Tibial artery (tissue), 4 donors: ENCODE data around the gene OBSL1.

ENCODE experiments used
- DNase-seq, 2 donors: peaks; one replicate each; pipeline ENCODE4 v3.0.0-alpha.2; 2019
- H3K27ac ChIP-seq, 2 donors: fragments of 200-600 bp; sonication (generic) in 1 of 2; 1 replicate in 1 of 2; 2 replicates in 1 of 2; pipeline ENCODE4 v1.5.1; 2018 to 2019; ENCODE audit warnings: mild to moderate bottlenecking in 1 of 2
- H3K27me3 ChIP-seq, 2 donors: fragments of 200-600 bp; sonication (generic) in 1 of 2; one replicate each; pipeline versions ENCODE4 v1.5.1 to v1.6.0; 2016 to 2019
- H3K36me3 ChIP-seq, 3 donors: fragments of 200-600 bp; sonication (generic) in 2 of 3; one replicate each; pipeline ENCODE4 v1.5.1; 2016 to 2019; ENCODE audit warnings: mild to moderate bottlenecking in 2 of 3
- H3K4me1 ChIP-seq, 4 donors: fragments of 200-600 bp; sonication (generic) in 2 of 4; 1 replicate in 3 of 4; 2 replicates in 1 of 4; pipeline ENCODE4 v1.5.1; 2016 to 2019
- H3K4me3 ChIP-seq, 2 donors: fragments of 200-600 bp; sonication (generic) in 1 of 2; 1 replicate in 1 of 2; 2 replicates in 1 of 2; pipeline ENCODE4 v1.5.1; 2018 to 2019; ENCODE audit warnings: mild to moderate bottlenecking in 2 of 2
- H3K9me3 ChIP-seq, 3 donors: fragments of 200-600 bp; sonication (generic) in 1 of 3; one replicate each; pipeline ENCODE4 v1.5.1; 2016 to 2019
- intact Hi-C: fragments of 100-400 bp; cut with DNase I; formaldehyde crosslinking; loops from one replicate; pipeline ENCODE4 v1.15.0; 2023; ENCODE audit warnings: low total_unique reads
- TF ChIP-seq, protein P1 (sequence below), 2 experiments: fragments of 200-600 bp in 1 of 2; fragments of 450-650 bp in 1 of 2; IDR thresholded peaks; one replicate each; pipeline ENCODE4 v1.5.1; 2017 to 2019; ENCODE audit warnings: antibody characterized with exemption in 2 of 2, mild to moderate bottlenecking in 1 of 2, moderate library complexity in 1 of 2

Gene OBSL1

DNA sequence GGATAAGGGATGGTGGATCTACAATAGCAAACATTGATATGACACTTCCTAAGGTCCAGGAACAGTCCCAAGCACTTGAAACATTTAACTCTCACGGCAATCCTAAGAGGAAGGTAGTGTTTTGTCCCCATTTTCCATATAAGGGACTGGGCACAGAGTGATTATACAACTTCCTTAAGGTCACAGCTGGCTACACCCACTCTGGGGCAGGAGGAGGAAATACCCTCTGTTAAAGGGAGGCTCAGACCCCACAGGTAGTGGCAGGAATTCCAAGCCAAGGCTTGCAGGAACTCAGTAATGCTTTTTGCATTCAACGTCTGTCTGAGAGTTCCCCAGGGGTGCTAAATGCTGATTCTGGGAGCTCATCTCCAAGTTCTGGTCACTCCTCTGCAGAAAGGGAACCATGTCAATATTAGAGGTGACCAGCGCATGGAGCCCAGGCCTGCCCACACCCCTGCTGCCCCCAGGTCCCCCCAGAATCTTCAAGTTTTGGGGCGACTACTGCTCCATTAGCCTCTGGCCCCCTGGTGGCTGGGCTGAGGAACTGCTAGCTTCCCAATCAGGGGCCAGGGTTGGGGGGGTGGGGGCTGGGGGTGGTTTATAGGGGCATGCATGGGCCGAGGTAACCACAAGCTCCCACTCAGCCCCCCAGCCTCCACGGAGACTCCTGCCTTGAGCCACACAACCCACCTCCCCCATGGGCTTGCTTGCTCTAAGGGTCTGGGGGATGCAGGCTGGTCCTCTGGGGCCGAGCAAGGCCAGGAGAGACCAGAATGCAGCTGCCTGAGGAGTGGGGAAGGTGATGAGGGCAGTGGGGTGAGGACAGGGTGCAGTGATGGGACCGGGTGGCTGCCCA is 11.1 kb downstream of the OBSL1 start:
- Histone ChIP-seq H3K36me3 (peaks cover 5 to 85% (median 35%) of the 10 kb centered on the region in 3 donors), H3K27ac (no peak overlapping the region), H3K9me3 (no peaks in the 10 kb centered on the region), H3K27me3 (no peaks in the 10 kb centered on the region), H3K4me3 (no peak overlapping the region), H3K4me1 (no peaks in the 10 kb centered on the region)
- DNase-seq, result no peak
- intact Hi-C loops, result no loop called here
- TF ChIP-seq, protein P1, sequence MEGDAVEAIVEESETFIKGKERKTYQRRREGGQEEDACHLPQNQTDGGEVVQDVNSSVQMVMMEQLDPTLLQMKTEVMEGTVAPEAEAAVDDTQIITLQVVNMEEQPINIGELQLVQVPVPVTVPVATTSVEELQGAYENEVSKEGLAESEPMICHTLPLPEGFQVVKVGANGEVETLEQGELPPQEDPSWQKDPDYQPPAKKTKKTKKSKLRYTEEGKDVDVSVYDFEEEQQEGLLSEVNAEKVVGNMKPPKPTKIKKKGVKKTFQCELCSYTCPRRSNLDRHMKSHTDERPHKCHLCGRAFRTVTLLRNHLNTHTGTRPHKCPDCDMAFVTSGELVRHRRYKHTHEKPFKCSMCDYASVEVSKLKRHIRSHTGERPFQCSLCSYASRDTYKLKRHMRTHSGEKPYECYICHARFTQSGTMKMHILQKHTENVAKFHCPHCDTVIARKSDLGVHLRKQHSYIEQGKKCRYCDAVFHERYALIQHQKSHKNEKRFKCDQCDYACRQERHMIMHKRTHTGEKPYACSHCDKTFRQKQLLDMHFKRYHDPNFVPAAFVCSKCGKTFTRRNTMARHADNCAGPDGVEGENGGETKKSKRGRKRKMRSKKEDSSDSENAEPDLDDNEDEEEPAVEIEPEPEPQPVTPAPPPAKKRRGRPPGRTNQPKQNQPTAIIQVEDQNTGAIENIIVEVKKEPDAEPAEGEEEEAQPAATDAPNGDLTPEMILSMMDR (IDR thresholded peaks at IDR 0.05), result peak; percentile 32 to 78

DNA sequence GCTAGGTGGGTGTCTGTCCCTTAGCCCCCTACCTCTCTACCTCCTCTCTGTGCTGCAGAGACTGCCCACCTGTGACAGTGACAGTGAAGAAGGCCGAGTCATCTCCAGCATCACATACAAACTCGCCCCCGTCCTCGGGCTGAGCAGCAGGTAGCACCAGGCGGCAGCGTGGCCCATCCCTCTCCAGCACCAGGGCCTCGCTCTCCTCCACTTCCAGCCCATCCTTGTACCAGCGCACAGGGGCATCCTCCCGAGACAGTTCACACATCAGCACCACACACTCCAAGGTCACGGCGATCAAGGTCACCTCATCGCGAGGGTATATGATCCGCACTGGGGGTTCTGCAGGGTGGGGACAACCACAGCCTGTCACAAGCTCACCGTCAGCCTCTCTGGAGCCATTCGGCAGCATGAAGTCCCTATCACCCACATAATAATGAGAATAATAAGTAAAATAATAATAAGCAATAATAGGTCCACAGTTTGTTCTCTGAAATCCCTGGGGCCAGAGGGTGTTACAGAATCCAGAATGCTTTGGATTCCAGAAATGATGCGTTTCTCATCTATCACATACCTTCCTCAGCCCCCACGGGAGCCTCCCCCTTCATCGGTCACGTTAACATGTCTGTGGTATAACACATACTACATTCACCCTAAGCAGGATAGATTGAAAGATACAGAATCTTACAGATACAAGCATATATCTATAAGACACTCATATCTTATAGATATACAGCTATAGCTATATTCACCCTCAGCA is 12.0 kb downstream of the OBSL1 start:
- DNase-seq, result no peak
- Histone ChIP-seq H3K4me1 (no peaks in the 10 kb centered on the region), H3K4me3 (no peak overlapping the region), H3K36me3 (peaks cover 0 to 76% (median 35%) of the 10 kb centered on the region in 3 donors), H3K9me3 (no peaks in the 10 kb centered on the region), H3K27ac (no peak overlapping the region), H3K27me3 (no peaks in the 10 kb centered on the region)
- TF ChIP-seq, protein P1 (IDR thresholded peaks at IDR 0.05), result no peak
- intact Hi-C loops, result no loop called here

DNA sequence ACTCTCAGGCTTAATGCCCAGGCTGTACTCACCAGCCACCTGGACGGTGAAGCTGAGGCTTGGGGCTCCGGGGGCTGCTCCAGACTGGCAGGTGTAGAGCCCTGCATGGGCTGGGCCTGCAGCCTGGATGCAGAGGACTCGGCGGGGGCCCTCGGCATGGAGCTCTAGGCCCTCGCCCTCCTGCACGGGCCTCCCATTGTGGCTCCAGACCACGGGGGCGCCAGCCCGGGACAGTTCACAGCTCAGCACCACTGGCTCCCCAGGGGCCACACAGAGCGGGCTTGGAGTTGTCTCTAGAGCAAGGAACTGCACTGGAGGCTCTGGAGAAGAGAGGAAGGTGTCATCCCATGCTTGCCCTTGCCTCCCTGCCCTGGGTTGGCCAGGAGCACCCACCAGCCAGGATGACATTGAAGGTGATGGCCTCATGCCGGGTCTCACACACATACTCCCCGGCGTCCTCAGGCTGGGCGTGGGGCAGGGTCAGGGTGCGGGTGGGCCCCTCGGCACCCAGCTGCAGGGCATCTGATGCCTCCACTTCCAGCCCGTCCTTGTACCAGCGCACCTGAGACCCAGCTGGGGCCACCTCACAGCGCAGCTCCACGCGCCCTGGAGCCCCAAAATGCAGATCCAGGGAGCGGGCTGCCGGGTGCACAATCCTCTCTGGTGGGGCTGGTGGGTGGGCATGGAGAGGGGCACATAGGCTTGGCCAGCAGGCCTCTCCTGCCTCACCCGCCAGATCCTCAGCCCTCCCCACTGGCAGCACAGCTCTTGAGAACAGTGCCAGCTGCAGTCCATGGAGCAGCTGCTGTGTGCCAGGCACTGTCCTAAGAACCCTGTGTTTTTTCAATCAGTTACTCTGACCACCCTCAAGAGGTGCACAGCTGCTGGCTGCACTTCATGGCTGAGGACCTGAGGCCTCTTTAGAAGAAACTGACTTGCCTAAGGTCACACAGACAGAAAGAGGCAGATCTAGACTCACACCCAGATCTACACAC is 13.3 kb downstream of the OBSL1 start:
- peaks cover 0 to 8% (median 4%) of the 10 kb centered on the region in 4 donors for H3K4me1 ChIP-seq
- no peaks in the 10 kb centered on the region for H3K9me3 ChIP-seq
- no peak for DNase-seq
- H3K4me3 ChIP-seq, result no peak overlapping the region
- H3K27ac ChIP-seq, result no peak overlapping the region
- H3K36me3 ChIP-seq, result peaks cover 0 to 63% (median 23%) of the 10 kb centered on the region in 3 donors
- TF ChIP-seq, protein P1 (IDR thresholded peaks at IDR 0.05), result no peak
- no peaks in the 10 kb centered on the region for H3K27me3 ChIP-seq
- intact Hi-C loops, result no loop called here

DNA sequence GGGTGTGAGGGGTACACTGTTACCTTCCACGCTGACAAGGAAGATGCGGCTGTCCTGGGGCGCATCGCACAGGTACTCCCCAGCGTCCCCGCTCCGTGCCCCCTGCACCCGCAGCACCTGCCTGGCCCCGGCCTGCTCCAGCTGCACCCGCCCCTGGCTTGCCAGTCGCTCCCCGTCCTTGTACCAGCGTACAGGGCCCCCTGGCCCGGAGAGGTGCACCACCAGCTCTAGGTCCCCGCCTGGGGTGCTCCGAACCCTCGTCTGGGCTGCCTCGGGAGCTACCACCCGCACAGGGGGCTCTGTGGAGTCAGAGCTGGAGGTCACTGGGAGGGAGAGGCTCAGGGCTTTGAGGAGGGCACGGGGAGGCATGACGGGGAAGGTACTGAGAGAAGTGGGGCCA is 14.0 kb downstream of the OBSL1 start:
- peaks cover 0 to 13% (median 9%) of the 10 kb centered on the region in 4 donors for H3K4me1 ChIP-seq
- TF ChIP-seq, protein P1 (IDR thresholded peaks at IDR 0.05), result no peak
- DNase-seq, result no peak
- intact Hi-C loops, result no loop called here
- no peaks in the 10 kb centered on the region for H3K27me3 ChIP-seq
- H3K36me3 ChIP-seq, result peaks cover 0 to 56% (median 16%) of the 10 kb centered on the region in 3 donors
- no peak overlapping the region for H3K4me3 ChIP-seq
- no peak overlapping the region for H3K27ac ChIP-seq
- no peaks in the 10 kb centered on the region for H3K9me3 ChIP-seq

DNA sequence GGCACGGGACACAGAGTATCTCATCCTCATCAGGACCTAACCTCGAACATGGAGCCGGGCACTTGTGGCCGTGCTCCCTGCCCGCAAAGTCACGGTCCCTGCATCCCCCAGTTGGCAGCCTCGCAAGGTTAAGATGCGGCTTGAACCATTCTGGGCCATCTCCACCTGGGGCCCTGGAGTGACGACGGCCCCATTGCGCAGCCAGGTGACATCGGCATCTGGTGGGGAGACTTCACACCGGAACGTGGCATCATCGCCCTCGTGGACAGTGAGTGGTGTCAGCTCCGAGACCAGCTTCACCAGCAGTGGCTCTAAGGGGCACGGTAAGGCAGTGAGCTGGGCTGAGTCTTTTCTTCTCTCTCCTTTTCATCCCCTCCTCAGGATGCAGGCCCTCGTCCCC is 14.9 kb downstream of the OBSL1 start:
- H3K9me3 ChIP-seq, result no peaks in the 10 kb centered on the region
- DNase-seq, result no peak
- no peaks in the 10 kb centered on the region for H3K27me3 ChIP-seq
- TF ChIP-seq, protein P1 (IDR thresholded peaks at IDR 0.05), result no peak
- intact Hi-C loops, result no loop called here
- no peak overlapping the region for H3K4me3 ChIP-seq
- H3K36me3 ChIP-seq, result peaks cover 0 to 47% (median 8%) of the 10 kb centered on the region in 3 donors
- H3K27ac ChIP-seq, result no peak overlapping the region
- peaks cover 0 to 22% (median 17%) of the 10 kb centered on the region in 4 donors for H3K4me1 ChIP-seq
